NCI-H526 treated with DMSO at 0.1 percent for 48 hours (cell line): Measurements from ENCODE around the gene RAB31.

Experiments used
- DNase-seq: peaks from one replicate; lab custom pipeline; 2025; lab: John Stamatoyannopoulos, UW

Gene RAB31

DNA sequence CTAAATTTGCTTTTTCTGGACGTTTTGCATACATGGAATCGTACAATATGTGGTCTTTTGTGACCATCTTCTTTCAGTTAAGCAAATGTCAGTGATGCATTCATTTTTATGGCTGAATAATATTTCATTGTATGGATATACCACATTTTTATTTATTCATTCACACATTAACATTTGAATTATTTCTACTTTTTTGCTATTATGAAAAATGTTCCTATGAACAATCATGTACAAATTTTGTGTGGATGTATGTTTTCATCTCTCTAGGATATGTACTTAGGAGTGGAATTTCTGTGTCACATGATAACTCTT, 110.3 kb downstream of the RAB31 start:
- no peak for DNase-seq

DNA sequence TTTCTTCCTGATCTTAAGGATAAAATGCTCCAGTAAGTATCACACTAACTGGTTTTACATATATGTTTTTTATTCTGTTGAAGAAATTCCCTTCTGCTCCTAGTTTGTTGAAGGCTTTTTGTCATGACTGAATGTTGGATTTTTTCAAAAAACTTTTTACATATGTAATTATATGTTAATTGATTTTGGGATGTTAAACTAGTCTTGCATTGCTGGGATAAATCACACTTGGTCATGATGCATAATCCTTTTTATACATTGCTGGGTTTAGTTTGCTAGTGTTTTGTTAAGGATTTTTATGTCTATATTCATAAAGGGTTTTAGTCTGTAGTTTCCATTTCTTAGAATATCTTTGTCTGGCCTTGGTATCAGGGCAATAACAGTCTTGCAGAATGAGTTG, 112.0 kb downstream of the RAB31 start:
- DNase-seq: no peak

DNA sequence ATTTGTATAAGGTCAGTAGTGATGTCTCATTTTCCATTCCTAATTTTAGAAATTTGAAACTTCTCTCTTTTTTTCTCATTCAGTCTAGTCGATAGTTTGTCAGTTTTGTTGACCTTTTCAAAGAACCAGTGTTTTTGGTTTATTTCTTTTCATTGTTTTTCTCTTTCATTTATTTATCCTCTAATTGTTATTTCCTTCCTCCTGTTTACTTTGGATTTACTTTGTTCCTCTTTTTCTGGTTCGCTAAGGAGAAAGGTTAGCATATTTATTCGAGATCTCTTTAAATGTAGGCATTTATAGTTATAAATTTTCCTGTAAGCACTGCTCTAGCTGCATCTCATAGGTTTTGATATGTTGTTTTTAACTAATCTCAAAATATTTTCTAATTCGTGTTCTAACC, 112.6 kb downstream of the RAB31 start:
- no peak for DNase-seq

DNA sequence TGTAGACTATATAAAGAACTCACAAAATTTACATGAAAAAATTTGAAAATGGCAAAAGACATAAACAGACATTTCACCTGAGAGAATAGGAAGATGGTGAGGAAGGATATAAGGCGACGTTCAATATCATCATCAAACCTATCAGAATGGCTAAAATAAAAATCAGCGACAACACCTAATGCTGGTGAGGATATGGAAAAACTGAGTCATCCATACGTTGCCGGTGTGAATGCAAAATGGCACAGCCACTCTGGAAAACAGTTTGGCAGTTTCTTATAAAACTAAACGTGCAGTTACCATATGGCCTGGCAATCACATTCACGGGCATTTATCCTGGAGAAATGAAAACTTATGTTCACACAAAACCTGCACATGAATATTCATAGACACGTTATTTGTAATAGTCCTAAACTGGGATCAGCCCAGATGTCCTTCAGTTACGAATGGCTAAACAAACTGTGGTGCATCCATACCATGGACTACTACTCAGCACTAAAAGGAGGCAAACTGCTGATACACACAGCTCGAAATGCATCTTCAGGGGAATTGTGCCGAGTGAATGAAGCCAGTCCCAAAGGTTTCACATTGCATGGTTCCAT, 114.6 kb downstream of the RAB31 start:
- DNase-seq: no peak

DNA sequence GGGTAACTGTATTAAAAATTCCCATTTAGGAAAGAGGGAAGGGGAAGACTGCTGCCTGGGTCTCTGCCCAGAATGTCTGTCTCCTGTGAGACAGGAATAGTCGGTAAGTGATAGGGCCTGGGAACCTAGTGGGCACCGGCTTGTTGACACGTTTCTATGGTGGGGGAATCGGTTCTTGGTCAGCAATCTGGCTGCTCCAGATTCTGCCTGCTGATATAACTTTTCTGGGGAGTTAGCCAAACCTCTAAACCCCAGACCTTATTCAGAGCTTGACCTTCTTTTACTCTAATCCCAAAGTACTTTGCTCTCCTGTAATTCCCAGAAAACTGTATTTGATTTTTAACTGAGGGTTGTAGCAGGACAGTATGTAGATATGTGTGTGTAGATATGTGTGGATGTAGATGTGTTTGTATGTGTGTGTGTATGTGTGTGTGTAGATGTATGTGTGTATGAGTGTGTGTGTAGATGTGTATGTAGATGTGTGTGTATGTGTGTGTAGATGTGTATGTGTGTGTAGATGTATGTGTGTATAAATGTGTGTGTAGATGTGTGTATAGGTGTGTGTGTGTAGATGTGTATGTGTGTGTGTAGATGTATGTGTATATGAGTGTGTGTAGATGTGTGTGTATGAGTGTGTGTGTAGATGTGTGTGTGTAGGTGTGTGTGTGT, 115.8 kb downstream of the RAB31 start:
- no peak for DNase-seq

DNA sequence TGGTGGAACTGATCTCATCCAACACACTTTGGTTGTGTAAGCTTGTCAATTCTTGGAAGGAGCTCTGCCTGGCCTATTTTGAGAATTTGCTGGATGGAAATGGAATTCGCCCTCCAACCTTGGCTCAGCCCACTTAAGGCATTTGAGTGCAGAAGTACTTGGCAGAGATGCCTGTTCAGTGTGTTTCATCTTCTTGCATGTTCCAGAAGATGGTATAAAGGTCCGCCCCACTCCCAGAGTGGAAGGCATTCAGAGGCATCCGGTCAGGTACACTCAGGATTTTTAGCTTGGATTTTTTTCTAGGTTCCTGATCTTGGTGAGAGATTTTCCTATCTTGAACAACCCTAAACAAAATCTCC, 116.4 kb downstream of the RAB31 start:
- DNase-seq: no peak

DNA sequence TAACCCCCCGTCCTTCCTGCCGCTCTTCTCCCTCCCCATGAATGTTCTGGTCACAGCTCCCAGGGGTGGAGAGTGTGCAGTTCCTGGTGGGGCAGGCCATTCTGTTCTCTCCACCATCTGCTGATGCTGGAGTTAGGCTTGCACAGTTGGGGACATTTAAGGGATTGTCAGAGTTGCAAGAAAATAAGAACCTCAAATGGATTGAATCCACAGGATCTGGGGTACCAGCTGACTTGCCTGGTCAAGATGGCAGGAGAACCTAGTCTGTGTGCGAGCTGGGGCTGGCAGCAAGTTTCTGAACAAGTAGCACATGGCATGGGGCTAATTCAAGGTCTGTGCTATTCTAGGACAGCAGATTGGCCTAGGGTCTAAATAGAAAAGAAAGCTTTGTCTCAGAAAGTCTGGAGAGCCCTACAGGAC, 116.9 kb downstream of the RAB31 start:
- no peak for DNase-seq

DNA sequence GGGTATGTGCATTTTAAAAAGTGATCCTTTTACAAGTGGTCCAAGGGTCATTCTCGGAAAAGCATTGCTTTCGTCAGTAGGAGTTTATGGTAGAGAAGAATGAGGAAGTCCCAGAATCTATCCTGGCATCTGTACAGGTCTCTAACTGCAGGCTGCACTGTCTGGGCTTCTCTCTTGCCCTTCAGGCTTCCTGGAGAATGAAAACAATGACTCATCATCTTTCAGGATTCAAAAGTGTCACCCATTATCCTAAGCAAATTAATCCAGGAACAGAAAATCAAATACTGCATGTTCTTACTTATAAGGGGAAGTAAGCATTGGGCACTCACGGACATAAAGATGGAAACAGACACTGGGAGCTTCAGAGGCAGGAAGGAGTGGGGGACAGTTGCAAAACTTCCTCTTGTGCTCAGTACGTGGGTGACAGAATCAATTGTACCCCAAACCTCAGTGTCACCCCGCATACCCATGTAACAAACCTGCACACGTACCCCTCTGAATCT, 117.5 kb downstream of the RAB31 start:
- DNase-seq: no peak

DNA sequence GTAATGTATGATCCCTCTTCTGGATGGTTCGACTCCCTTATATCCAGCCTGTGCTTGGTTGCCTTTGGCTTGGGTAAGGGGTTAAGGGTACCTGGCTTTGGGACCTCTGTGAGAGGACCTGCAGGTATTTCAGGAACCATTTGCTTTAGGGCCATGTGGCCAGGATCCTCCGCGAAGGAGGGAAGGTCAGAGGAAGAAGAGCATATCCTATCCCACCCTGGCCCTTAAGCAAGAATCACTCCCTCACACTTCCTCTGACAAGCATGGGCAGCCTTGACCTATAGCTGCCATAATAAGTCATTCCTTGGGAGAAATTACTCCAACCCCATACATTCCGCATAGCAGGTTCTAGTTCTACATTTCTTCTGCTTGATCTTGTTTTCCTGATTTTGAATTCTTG, 118.6 kb downstream of the RAB31 start:
- no peak for DNase-seq

DNA sequence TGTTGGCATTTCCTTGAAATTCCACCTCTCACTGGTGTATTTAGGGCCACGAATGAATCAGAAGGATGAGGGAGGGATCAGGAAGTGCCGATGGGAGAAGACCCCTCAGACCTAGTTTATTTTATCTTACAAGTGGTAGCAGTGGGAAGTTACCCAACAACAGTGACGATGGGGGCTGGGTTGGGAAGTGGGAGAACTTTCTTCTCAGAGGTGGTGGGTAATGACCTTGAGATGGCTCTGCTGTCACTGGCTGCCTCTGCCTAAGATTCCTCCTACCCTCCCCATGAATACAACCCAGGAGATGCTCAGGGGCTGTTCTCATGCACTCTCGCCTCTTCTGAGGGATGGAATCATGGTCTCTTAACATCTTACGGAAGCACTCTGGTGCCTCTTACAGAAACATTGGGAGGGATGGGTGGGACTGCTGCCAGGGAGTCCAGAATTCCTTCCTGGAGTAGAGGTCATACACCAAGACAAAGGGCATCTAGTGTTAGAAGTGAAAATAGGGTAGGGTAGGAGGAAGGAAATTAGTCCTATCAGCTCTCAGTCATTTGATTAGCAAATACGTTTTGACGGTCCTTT, 119.2 kb downstream of the RAB31 start:
- no peak for DNase-seq

DNA sequence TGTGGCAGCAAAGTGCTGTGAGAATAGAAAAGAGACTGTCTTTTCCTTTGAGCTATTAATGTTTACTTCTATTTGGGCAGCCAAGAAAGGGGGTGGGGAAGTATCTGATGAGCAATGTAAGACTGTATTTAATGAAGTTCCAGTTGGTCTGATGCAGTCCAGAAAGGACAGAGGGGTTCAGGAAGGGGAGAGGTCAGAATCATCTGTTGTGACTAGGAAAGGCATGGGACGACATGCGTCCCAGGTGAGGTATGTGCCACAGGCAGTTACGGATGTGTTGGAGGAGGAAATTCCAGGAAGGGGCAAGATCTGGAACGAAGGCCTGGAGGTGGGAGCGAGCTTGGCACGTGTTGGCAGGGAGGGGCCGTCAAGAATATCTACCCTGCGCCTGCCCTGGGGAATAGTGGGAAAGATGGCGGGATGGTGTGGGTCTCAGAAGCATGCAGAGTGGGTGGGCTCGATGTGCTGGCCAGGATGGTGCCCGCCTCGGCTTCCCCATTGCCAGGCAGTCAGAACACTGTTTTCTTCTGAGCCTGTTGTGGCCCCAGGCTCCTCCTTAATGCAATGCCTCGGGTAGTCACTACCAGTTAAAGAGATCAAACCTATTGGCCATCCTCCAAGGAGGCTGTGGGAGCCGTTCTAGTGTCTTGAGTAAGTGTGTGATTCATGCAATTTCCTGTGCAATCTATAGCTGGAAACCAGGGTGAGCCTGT, 119.8 kb downstream of the RAB31 start:
- no peak for DNase-seq

DNA sequence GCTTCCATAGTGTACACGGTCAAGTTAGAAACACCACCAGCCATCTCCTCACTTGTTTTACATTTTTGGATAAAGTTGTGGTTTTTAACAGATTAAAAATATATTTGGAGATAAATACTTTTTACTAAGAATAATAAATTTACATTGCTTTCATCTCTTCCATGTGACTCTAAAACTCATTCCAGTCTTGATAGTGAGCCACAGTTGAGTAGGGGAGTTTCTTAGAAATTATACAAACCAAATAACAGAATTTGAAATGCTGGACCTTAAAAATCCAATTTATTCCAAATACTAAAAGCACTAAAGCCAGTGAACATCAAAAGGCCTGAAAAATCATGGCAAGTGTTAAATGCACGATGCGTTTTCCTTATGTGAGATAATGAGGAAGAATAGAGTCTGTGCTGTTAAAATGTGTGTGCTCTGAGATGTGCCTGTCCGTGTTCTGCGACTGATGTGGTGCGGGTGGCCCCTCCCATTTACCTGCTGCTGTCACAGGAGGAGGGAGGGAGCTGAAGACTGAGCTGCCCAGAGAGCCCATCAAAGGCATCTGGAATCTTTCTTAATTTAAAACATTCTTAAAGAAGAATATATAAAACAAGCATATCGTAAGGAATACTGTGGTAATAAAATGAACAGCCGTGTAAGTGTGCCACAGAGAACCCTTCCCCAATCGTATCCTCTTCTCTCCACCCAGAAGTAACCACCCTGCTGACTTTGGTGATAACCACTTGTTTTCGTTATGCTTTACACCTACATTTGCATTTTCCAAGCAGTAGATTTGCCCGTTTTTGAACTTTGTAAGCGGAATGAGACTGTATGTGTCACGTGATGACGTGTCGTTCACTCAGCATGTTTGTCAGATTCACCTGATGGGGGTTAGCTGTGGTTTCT, 120.7 kb downstream of the RAB31 start:
- DNase-seq: no peak

DNA sequence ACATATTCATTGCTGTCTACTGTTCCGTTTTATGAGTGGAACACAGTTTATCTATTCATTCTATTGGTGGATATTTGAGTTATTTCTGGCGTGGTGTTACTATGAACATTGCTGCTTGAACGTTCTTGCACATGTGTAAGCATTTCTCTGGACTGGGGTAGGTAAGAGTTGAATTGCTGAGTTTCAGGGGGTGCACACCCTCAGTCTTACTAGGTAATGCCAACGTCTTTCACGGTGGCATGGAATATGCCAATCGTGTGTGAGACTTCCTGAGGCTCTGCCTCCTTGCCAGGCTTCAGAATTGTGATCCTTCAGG, 121.3 kb downstream of the RAB31 start:
- no peak for DNase-seq

DNA sequence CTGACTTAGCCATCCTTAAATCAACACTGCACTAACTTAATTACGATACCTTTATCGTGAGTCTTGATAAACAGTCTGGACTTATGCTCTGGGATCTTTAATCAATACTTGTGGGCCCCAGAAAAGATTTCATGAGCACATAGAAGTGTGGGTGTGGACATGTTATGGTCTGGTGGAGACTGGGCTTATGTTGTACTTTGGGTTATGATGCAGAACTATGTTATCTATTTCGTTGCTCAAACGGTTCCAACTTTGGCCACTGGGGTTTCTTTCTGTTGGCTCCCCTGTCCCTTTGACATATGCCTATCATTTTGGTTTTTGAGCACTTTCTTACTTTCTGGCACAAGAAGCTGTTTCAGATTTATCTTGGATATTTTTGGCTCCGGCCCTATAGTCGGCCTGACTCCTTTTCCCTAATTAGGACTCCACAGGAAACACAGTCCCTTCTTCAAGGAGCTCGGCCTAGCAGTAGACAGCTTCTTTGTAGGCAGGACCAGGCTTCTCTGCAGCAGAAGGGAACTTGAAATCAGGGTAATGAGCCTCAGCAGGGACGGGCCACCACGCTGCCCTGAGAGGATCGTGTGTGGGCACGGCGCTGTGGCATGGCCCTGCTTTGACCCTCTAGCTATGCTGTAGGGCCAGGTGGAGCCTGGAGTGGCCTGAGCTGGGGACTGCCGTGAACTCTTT, 123.1 kb downstream of the RAB31 start:
- DNase-seq: no peak

DNA sequence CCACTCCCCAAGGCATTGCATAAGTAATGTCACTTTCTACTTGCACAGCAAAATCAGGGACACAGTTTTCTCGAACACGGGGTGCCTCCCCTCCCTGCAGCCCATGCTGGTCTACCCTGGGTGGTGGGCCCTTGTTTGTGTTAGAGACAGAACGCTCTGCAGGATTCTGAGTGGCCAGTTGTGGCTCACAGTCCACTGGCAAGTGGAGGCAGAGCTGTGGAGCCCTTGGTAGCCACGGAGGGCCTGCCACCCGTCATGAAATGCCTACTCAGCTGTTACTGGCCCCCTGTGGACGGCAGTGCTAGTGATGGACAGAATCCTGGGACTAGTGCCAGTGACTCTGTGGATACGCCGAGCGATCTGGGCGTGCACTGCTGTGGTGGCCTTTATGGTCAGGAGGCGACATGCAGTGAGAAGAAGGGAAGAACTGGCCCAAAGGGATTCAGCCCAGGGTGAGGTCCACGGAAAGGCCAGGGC, 123.7 kb downstream of the RAB31 start:
- no peak for DNase-seq

DNA sequence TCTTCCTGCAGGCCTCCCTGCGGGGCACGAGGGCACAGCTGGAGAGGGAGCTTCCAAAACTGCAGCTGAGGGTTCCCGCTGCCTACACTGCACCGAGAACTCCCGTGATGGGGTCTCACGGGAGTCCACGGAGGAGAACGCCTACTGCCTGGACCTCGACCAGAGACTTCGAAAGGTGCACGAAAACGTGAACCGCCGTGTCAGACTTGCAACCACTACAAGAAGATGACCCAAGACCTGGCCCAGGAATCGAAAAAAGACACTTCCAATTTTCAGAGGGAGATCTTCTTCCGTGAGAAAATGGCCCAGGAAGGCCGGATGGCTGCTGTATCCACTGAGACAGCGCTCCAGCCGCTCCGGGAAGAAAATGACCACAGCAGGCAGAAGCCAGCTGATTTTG, 124.8 kb downstream of the RAB31 start:
- no peak for DNase-seq

DNA sequence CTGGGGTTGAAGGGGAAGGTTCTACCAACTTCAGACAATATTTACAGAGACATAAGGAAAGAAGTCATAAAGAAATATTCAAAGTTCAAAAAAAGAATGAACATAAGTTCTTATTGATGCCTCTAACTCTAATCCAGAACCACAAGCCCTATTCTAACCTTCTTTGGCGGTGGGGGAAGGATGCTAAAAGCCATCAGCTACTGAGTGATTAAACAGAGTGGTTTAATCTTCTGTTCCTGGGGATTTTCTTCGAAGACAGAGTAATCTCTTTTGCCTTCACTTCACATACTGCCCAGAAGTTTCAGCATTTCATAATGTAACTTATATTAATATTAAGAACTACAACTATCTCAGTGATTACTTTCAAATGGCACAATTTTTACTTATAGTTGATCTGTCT, 126.5 kb downstream of the RAB31 start:
- no peak for DNase-seq

DNA sequence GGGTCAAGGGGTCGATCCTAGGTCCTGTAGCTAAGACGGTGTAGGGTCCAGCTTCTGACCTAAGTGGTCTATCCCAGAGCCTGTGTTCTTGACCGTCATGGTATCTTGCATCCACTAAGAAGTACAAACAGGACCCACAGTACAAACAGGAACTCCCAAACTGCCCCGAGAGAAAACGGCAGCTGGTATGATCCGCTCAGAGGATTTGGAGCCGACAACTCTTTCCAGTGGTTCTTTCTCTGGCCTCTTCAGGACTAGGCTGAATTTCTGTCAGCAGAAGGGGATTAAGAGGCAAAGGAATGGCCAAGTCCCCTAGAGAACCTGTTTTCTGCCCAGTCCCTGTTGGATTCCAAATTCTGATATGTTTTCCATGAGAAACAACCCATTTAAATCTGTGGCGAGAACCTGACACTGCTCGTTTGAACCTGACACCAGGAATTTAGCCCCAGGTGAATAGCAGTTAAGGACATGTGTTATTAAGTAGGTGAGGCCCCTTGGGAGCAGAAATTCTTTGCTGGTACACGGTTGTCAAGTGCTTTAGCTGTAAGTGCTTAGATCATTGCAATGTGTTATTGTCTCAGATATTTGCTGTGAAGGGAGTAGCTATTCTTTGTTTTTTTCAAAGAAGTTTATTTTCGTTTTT, 127.1 kb downstream of the RAB31 start:
- DNase-seq: no peak

DNA sequence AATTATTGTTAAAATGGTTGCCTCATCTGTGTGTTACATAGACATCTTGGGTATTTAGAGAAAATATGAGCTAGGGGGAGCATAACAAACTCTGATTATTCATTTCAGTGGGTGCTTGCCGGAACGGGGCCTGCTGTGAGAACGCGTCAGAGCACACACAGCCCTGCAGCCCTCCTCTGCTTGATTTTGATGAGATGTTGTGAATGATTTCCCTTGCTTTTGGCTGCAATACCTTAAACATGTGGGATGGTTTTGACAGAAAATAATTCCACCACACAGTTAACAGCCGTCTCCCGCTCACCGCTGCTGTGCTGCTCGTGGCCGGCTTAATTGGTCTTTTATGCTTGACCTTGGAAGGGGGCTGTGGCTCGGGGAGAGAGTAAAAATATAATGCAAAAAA, 127.7 kb downstream of the RAB31 start:
- DNase-seq: no peak

DNA sequence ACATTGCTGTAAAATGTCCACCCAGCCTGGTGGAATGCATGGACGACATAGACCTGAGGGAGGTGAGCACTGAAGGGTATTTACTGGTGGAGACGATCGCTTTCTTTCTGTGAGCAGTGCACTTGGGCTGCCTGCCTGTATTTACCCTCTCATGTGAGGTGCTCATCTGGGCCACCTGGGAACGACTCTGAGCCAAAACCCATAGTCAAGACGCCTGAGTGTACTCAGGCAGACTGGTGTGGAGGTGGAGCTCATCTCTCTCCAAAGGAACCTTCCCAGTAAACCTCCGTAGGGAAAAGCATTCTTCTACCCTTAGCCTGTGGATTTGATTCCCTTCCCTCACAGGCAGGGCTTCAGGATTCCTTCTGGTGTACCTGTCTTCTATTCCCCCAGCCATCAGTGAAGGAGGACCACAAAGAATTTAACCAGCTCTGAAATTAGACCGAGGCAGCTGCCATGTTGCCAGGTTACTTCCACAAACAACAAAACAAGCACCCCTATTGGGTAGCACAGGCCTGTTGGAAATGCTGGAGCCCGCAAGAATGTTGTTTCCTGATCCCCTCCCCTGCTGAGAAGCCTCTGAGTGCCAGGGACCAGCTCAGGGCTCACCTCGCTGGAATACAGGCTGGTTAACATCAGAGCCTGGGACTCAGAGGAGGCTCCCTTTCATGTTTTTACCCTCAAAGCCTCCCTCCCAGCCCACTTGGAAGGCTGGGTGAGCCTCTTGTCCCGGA, 130.2 kb downstream of the RAB31 start:
- no peak for DNase-seq
